ENCODE measurements around the gene ATCAY. TPM values are rescaled to one million over a fixed set of nuclear protein-coding genes. Genes with fewer than 3 reads are reported as not detected.
A peak's percentile ranks its signal among the peaks of the same experiment; 100 is the strongest.
"Not testable (repeated sequence)": the region's sequence is repeated elsewhere in the genome, so short reads cannot be mapped to it uniquely, and the experiment has no call there.

The ATCAY gene
- polyA plus RNA-seq, 1 donor: 0.18 TPM

GRCh38 chr19:3902317-3902973 lies 22.0 kb downstream of the ATCAY start:
- DNase-seq: no peak

- no peak for DNase-seq
These were observed 23.7 kb downstream of the ATCAY start for GRCh38 chr19:3904233-3904632.

GRCh38 chr19:3907626-3908265 lies 27.3 kb downstream of the ATCAY start:
- DNase-seq: no peak

- no peak for DNase-seq
These were observed 28.0 kb downstream of the ATCAY start for GRCh38 chr19:3908266-3909054.

- no peak for DNase-seq
These were observed 29.6 kb downstream of the ATCAY start for GRCh38 chr19:3910105-3910504.

GRCh38 chr19:3914199-3914598 lies 33.7 kb downstream of the ATCAY start:
- no peak for DNase-seq

- DNase-seq: no peak
These were observed 35.5 kb downstream of the ATCAY start for GRCh38 chr19:3916033-3916432.

- DNase-seq: no peak
These were observed 39.3 kb downstream of the ATCAY start for GRCh38 chr19:3919793-3920192.

GRCh38 chr19:3923096-3923758 lies 42.7 kb downstream of the ATCAY start:
- DNase-seq: no peak

- DNase-seq: no peak
These were observed 43.4 kb downstream of the ATCAY start for GRCh38 chr19:3923912-3924311.

GRCh38 chr19:3931041-3931440 lies 50.6 kb downstream of the ATCAY start:
- DNase-seq: no peak

- peak; percentile 7 for DNase-seq
These were observed 52.7 kb downstream of the ATCAY start, which contains the start of gene NMRK2 for GRCh38 chr19:3932931-3933810. Gene NMRK2 (plus strand): TSS chr19:3933069. CDS start chr19:3933672, 603 bp downstream.

GRCh38 chr19:3936506-3937442 lies 56.3 kb downstream of the ATCAY start:
- no peak for DNase-seq

- not testable (repeated sequence) for DNase-seq
These were observed 57.9 kb downstream of the ATCAY start for GRCh38 chr19:3938300-3938950.

GRCh38 chr19:3942790-3943409 lies 62.4 kb downstream of the ATCAY start:
- no peak for DNase-seq

GRCh38 chr19:3944018-3944721 lies 63.7 kb downstream of the ATCAY start:
- no peak for DNase-seq

- no peak for DNase-seq
These were observed 65.4 kb downstream of the ATCAY start for GRCh38 chr19:3945838-3946237.

GRCh38 chr19:3947316-3947933 lies 66.9 kb downstream of the ATCAY start:
- not testable (repeated sequence) for DNase-seq
